HEK293 (cell line): Measurements from ENCODE around the gene PPP1R36.

Experiments
- ATF2 ChIP-seq: fragments of 450-650 bp; formaldehyde crosslinking; IDR thresholded peaks from 2 replicates; pipeline ENCODE4 v1.5.1; 2016; ENCODE audit warnings: missing biosample characterization, missing genetic modification characterization, low read depth
- CTCF ChIP-seq: fragments of 450-650 bp; formaldehyde crosslinking; IDR thresholded peaks from 2 replicates; pipeline ENCODE4 v1.5.1; 2016; ENCODE audit warnings: missing biosample characterization, missing genetic modification characterization
- ZBTB8A ChIP-seq: fragments of 450-650 bp; formaldehyde crosslinking; IDR thresholded peaks from 2 replicates; pipeline ENCODE4 v1.5.1; 2016; ENCODE audit warnings: missing biosample characterization, missing genetic modification characterization

- TF ChIP-seq CTCF (tag by site-specific recombination), result no peak
- no peak for TF ChIP-seq ATF2 (tag by site-specific recombination)
- no peak for TF ChIP-seq ZBTB8A (tag by site-specific recombination)
Observed at GRCh38 chr14:64549016-64549415, 745 bp upstream of the PPP1R36 start.
